Measurements from ENCODE around the gene GLUD2. TPM values are rescaled to one million over a fixed set of nuclear protein-coding genes. Genes with fewer than 3 reads are reported as not detected.

The GLUD2 gene
- total RNA-seq, 1 experiment from 2014 or later = 0.22 TPM

- POLR2A ChIA-PET = no interaction called here
- CTCF ChIA-PET = no interaction called here
- Histone ChIP-seq H3K27ac (ENCODE audit: low read depth, low read length) (no peak overlapping the region), H3K9me2 (ENCODE audit: insufficient read depth) (no peaks in the 10 kb centered on the region), H3K9me3 (ENCODE audit: control insufficient read depth in 1 of 2, insufficient read depth in 1 of 2, low read depth in 1 of 2, low read length in 2 of 2) (no peaks in the 10 kb centered on the region), H3K9ac (ENCODE audit: low read length) (no peak overlapping the region), H3K4me1 (ENCODE audit: control insufficient read depth in 1 of 2, insufficient read depth in 2 of 2, low read length in 2 of 2) (no peaks in the 10 kb centered on the region), H3K36me3 (ENCODE audit: control insufficient read depth in 1 of 2, insufficient read depth in 2 of 2, low read length in 2 of 2) (no peaks in the 10 kb centered on the region), H4K20me1 (ENCODE audit: insufficient read depth) (no peaks in the 10 kb centered on the region), H2AFZ (ENCODE audit: low read depth, low read length, poor library complexity, severe bottlenecking) (no peak overlapping the region), H3K27me3 (ENCODE audit: insufficient read depth, low read length) (no peaks in the 10 kb centered on the region), H3K79me2 (ENCODE audit: insufficient read depth, low read length) (no peaks in the 10 kb centered on the region), H3K4me3 (replicated peaks in 1 of 2; ENCODE audit: low read depth in 1 of 2, low read length in 2 of 2) (no peak overlapping the region), H3K4me2 (ENCODE audit: low read length) (no peak overlapping the region)
- TF ChIP-seq POLR2A (IDR thresholded peaks at IDR 0.05; ENCODE audit: borderline replicate concordance, extremely low read depth, insufficient read depth, insufficient read length) (no peak), CBX3 (IDR thresholded peaks at IDR 0.05; ENCODE audit: low read depth) (no peak), CEBPB (IDR thresholded peaks at IDR 0.05; ENCODE audit: low read depth) (no peak), ELF1 (IDR thresholded peaks at IDR 0.05; ENCODE audit: borderline replicate concordance, low read depth) (no peak), TCF7L2 (IDR thresholded peaks at IDR 0.05; ENCODE audit: borderline replicate concordance, extremely low read depth, insufficient read depth, insufficient read length) (no peak), EZH2phosphoT487 (IDR thresholded peaks at IDR 0.05; ENCODE audit: borderline replicate concordance) (no peak), JUND (IDR thresholded peaks at IDR 0.05) (no peak), ZFX (IDR thresholded peaks at IDR 0.05) (no peak), MAX (IDR thresholded peaks at IDR 0.05) (no peak), POLR2AphosphoS5 (IDR thresholded peaks at IDR 0.05; ENCODE audit: low read depth, low read length) (no peak), FOSL1 (IDR thresholded peaks at IDR 0.05; ENCODE audit: low read depth) (no peak), ZNF274 (IDR thresholded peaks at IDR 0.05; ENCODE audit: low read depth, low read length) (no peak), EZH2 (IDR thresholded peaks at IDR 0.05) (no peak), SRF (IDR thresholded peaks at IDR 0.05; ENCODE audit: low read depth) (no peak), YY1 (IDR thresholded peaks at IDR 0.05; ENCODE audit: extremely low read depth, insufficient replicate concordance, low read depth, low read length) (no peak), EGR1 (IDR thresholded peaks at IDR 0.05; ENCODE audit: low read depth) (no peak)
- TF ChIP-seq, protein P1, sequence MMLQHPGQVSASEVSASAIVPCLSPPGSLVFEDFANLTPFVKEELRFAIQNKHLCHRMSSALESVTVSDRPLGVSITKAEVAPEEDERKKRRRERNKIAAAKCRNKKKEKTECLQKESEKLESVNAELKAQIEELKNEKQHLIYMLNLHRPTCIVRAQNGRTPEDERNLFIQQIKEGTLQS (IDR thresholded peaks at IDR 0.05) = no peak
- TF ChIP-seq, protein P2, sequence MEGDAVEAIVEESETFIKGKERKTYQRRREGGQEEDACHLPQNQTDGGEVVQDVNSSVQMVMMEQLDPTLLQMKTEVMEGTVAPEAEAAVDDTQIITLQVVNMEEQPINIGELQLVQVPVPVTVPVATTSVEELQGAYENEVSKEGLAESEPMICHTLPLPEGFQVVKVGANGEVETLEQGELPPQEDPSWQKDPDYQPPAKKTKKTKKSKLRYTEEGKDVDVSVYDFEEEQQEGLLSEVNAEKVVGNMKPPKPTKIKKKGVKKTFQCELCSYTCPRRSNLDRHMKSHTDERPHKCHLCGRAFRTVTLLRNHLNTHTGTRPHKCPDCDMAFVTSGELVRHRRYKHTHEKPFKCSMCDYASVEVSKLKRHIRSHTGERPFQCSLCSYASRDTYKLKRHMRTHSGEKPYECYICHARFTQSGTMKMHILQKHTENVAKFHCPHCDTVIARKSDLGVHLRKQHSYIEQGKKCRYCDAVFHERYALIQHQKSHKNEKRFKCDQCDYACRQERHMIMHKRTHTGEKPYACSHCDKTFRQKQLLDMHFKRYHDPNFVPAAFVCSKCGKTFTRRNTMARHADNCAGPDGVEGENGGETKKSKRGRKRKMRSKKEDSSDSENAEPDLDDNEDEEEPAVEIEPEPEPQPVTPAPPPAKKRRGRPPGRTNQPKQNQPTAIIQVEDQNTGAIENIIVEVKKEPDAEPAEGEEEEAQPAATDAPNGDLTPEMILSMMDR (IDR thresholded peaks at IDR 0.05 in 2 of 3, conservative IDR thresholded peaks at IDR 0.05 in 1 of 3; ENCODE audit: borderline replicate concordance in 1 of 3, insufficient read depth in 1 of 3, low read depth in 2 of 3, low read length in 2 of 3) = no peak
- no TSS peak for BruUV-seq (replicated peaks)
- RAD21 ChIA-PET (ENCODE audit: low non-redundant PET in 1 of 2, low total read pairs in 2 of 2, uncharacterized antibody in 2 of 2, unreplicated experiment in 2 of 2) = no interaction called here
- intact Hi-C loops (cut with micrococcal nuclease) = no loop called here
- no peak for ATAC-seq
- no peak for DNase-seq (ENCODE audit: low read depth, low spot score)
Measured at GRCh38 chrX:121050781-121051180, 3.4 kb downstream of the GLUD2 start.
